GM12801 (cell line): ENCODE measurements around the gene OR8K5.

ENCODE experiments used
- CTCF ChIP-seq: IDR thresholded peaks from one replicate; pipeline ENCODE4 v1.5.1; 2011; ENCODE audit warnings: control low read depth; ENCODE audit not compliant: insufficient read length; ENCODE audit errors: extremely low read depth

OR8K5 gene

GRCh38 chr11:56160217-56160616 lies at the start of gene OR8K5:
Gene OR8K5, minus strand, starts transcription at chr11:56160317. Its CDS starts 0 bp downstream, at chr11:56160317.
- no peak for TF ChIP-seq CTCF

GRCh38 chr11:56207790-56208189 lies 47.7 kb upstream of the OR8K5 start:
- TF ChIP-seq CTCF, result no peak

GRCh38 chr11:56197367-56197766 lies 37.2 kb upstream of the OR8K5 start:
- no peak for TF ChIP-seq CTCF

- TF ChIP-seq CTCF, result no peak
These were observed 36.6 kb upstream of the OR8K5 start for GRCh38 chr11:56196705-56197104.

- no peak for TF ChIP-seq CTCF
These were observed 28.5 kb upstream of the OR8K5 start for GRCh38 chr11:56188602-56189001.

- TF ChIP-seq CTCF, result no peak
These were observed 23.3 kb upstream of the OR8K5 start for GRCh38 chr11:56183459-56183858.

GRCh38 chr11:56176318-56176717 lies 16.2 kb upstream of the OR8K5 start, which contains the start of gene OR5J2:
Gene OR5J2, plus strand, starts transcription at chr11:56176618. Its CDS starts 0 bp downstream, at chr11:56176618.
- TF ChIP-seq CTCF, result no peak
